GM18868 (cell line): Measurements from ENCODE around the gene TMEM117.

ENCODE experiments used
- ATAC-seq: cut with Tn5 transposase; IDR thresholded peaks from one replicate; pipeline ENCODE4 v1.9.1; 2021; ENCODE audit warnings: mild to moderate bottlenecking, moderate library complexity; ENCODE audit not compliant: unreplicated experiment

TMEM117 gene

GRCh38 chr12:43835656-43836474 lies at the start of gene TMEM117:
Gene TMEM117, plus strand, starts transcription at chr12:43836081.
- peak; percentile 74 for ATAC-seq

- no peak for ATAC-seq
Observed at GRCh38 chr12:43786899-43787693, 48.8 kb upstream of the TMEM117 start.

- peak; percentile 60 for ATAC-seq
Observed at GRCh38 chr12:43789941-43790340, 45.9 kb upstream of the TMEM117 start.

- ATAC-seq, result peak; percentile 50
Observed at GRCh38 chr12:43795716-43796280, 40.1 kb upstream of the TMEM117 start.

GRCh38 chr12:43797561-43798217 lies 38.2 kb upstream of the TMEM117 start:
- ATAC-seq, result no peak

- no peak for ATAC-seq
Observed at GRCh38 chr12:43805149-43805859, 30.6 kb upstream of the TMEM117 start.

GRCh38 chr12:43805860-43806736 lies 29.8 kb upstream of the TMEM117 start, which contains the start of gene TWF1:
Gene TWF1, minus strand, starts transcription at chr12:43806317. Its CDS starts 72 bp downstream, at chr12:43806245.
- ATAC-seq, result peak; percentile 95

- ATAC-seq, result no peak
Observed at GRCh38 chr12:43806737-43807072, 29.2 kb upstream of the TMEM117 start.

GRCh38 chr12:43807386-43807785 lies 28.5 kb upstream of the TMEM117 start:
- no peak for ATAC-seq

GRCh38 chr12:43812057-43812456 lies 23.8 kb upstream of the TMEM117 start:
- no peak for ATAC-seq

- ATAC-seq, result no peak
Observed at GRCh38 chr12:43812926-43813325, 23.0 kb upstream of the TMEM117 start.

GRCh38 chr12:43815416-43815815 lies 20.5 kb upstream of the TMEM117 start:
- ATAC-seq, result no peak

- no peak for ATAC-seq
Observed at GRCh38 chr12:43816168-43816567, 19.7 kb upstream of the TMEM117 start.

- no peak for ATAC-seq
Observed at GRCh38 chr12:43824207-43824775, 11.6 kb upstream of the TMEM117 start.

- ATAC-seq, result no peak
Observed at GRCh38 chr12:43826681-43827080, 9.2 kb upstream of the TMEM117 start.

- ATAC-seq, result no peak
Observed at GRCh38 chr12:43827093-43827492, 8.8 kb upstream of the TMEM117 start.

- ATAC-seq, result no peak
Observed at GRCh38 chr12:43832463-43833168, 3.3 kb upstream of the TMEM117 start.

- peak; percentile 21 for ATAC-seq
Observed at GRCh38 chr12:43835264-43835655, 621 bp upstream of the TMEM117 start.
